HEK293 (cell line): ENCODE data around the gene CTCFL.

Experiments used
- CTCF ChIP-seq: fragments of 450-650 bp; formaldehyde crosslinking; IDR thresholded peaks from 2 replicates; pipeline ENCODE4 v1.5.1; 2016; ENCODE audit warnings: missing biosample characterization, missing genetic modification characterization
- IKZF3 ChIP-seq: fragments of 450-650 bp; IDR thresholded peaks from 2 replicates; pipeline ENCODE4 v1.5.0; 2018; ENCODE audit warnings: missing biosample characterization, mild to moderate bottlenecking, missing genetic modification characterization, moderate library complexity
- PRDM1 ChIP-seq: fragments of 450-650 bp; formaldehyde crosslinking; IDR thresholded peaks from 2 replicates; pipeline ENCODE4; 2016; ENCODE audit warnings: missing biosample characterization, missing genetic modification characterization
- PRDM6 ChIP-seq: fragments of 450-650 bp; formaldehyde crosslinking; IDR thresholded peaks from 2 replicates; pipeline ENCODE4 v1.5.1; 2017; ENCODE audit warnings: missing biosample characterization, missing genetic modification characterization
- TRIM28 ChIP-seq: IDR thresholded peaks from 2 replicates; pipeline ENCODE4 v1.6.1; 2011; ENCODE audit warnings: low read length, control low read depth, borderline replicate concordance
- WT1 ChIP-seq: fragments of 450-650 bp; formaldehyde crosslinking; IDR thresholded peaks from 2 replicates; pipeline ENCODE4 v1.5.1; 2016; ENCODE audit warnings: missing biosample characterization, missing genetic modification characterization
- ZNF10 ChIP-seq: fragments of 450-650 bp; formaldehyde crosslinking; IDR thresholded peaks from 2 replicates; pipeline ENCODE4 v1.5.1; 2017; ENCODE audit warnings: missing biosample characterization, missing genetic modification characterization
- ZNF549 ChIP-seq: fragments of 450-650 bp; IDR thresholded peaks from 2 replicates; pipeline ENCODE4 v1.5.1; 2018; ENCODE audit warnings: missing biosample characterization, missing genetic modification characterization, mild to moderate bottlenecking, inconsistent platforms, moderate library complexity
- ZNF792 ChIP-seq: fragments of 450-650 bp; formaldehyde crosslinking; IDR thresholded peaks from 2 replicates; pipeline ENCODE4 v1.5.1; 2016; ENCODE audit warnings: missing biosample characterization, missing genetic modification characterization
- ZXDB ChIP-seq: fragments of 450-650 bp; formaldehyde crosslinking; IDR thresholded peaks from 2 replicates; pipeline ENCODE4 v1.5.1; 2016; ENCODE audit warnings: missing biosample characterization, missing genetic modification characterization

GRCh38 chr20:57532104-57532503 is 7.2 kb upstream of the CTCFL start:
- no peak for TF ChIP-seq ZNF10 (tag by site-specific recombination)
- TF ChIP-seq PRDM1: no peak
- no peak for TF ChIP-seq ZNF792 (tag by site-specific recombination)
- TF ChIP-seq IKZF3 (tag by site-specific recombination): no peak
- TF ChIP-seq TRIM28: no peak
- no peak for TF ChIP-seq CTCF (tag by site-specific recombination)
- no peak for TF ChIP-seq ZXDB (tag by site-specific recombination)
- no peak for TF ChIP-seq ZNF549
- no peak for TF ChIP-seq PRDM6
- TF ChIP-seq WT1 (tag by site-specific recombination): no peak
